C4-2B (cell line): ENCODE data around the gene PRRT4.

Experiments
- H3K27ac ChIP-seq: fragments of 450-650 bp; 2 replicates; pipeline ENCODE4 v1.5.1; 2017
- ZFX ChIP-seq: fragments of 450-650 bp; IDR thresholded peaks from 2 replicates; pipeline ENCODE4 v1.6.1; 2017
- TF ChIP-seq, protein P1 (sequence below): fragments of 450-650 bp; conservative IDR thresholded peaks from 2 replicates; pipeline ENCODE4 v1.5.1; 2017; ENCODE audit warnings: mild to moderate bottlenecking

PRRT4 gene

DNA sequence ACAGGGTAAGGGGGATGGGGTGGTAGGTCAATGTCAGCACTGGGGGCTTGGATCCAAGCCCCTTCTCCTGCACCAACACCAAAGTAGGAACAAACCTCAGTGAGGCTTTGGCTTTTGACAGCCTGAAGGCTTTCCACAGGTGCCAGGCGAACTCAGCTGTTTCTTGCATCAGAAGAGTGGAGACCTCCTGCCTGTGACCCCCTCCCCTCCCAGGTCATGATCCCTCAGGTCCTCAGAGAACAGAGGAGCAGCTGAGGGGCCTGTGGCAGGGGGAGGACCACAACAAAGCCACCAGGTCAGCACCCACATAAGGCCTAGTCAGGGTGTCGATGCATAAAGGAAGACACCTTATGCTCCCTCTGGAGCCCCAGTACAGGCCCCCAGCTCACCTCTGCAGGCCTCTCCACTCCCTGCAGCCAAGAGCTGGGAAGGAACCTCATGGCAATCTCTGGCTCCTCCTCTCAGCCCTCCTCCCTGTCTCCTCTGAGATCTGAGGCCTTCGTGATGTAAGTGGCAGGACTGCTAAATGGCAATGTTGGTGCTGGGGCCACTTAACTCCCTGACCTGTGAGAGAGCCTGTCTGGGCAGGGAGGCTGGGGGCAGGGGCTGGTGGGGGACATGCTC is 19.1 kb upstream of the PRRT4 start:
- TF ChIP-seq, protein P1, sequence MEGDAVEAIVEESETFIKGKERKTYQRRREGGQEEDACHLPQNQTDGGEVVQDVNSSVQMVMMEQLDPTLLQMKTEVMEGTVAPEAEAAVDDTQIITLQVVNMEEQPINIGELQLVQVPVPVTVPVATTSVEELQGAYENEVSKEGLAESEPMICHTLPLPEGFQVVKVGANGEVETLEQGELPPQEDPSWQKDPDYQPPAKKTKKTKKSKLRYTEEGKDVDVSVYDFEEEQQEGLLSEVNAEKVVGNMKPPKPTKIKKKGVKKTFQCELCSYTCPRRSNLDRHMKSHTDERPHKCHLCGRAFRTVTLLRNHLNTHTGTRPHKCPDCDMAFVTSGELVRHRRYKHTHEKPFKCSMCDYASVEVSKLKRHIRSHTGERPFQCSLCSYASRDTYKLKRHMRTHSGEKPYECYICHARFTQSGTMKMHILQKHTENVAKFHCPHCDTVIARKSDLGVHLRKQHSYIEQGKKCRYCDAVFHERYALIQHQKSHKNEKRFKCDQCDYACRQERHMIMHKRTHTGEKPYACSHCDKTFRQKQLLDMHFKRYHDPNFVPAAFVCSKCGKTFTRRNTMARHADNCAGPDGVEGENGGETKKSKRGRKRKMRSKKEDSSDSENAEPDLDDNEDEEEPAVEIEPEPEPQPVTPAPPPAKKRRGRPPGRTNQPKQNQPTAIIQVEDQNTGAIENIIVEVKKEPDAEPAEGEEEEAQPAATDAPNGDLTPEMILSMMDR = no peak
- TF ChIP-seq ZFX = no peak
- H3K27ac ChIP-seq = no peak overlapping the region

DNA sequence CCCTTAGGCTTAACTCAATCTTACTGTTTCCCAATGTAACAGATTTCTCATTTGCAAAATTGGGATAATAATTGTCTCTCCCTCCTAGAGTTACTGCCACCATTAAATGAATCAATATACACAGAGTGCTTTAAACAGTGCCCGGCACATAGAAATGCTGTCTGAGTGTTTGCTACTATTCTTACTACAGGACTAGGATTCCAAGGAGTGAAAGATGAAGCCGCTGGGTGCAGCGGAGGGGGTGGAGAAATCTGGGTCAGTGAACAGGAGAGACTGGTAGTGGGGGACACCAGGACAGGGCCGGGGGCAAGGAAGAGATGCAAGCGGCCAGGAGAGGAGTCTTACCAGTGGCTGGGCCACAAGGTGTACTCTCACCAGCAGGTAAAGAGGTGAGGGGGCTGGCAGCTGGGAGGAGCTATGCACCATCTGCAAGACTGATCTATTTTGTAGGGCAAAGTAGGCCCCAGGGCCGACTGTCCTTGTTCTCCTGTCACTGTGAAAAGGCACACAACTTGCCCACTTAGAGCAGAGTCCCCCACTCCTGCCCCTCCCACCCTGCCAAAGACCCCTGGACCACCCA is 18.5 kb upstream of the PRRT4 start:
- H3K27ac ChIP-seq = no peak overlapping the region
- TF ChIP-seq, protein P1 = no peak
- TF ChIP-seq ZFX = no peak

DNA sequence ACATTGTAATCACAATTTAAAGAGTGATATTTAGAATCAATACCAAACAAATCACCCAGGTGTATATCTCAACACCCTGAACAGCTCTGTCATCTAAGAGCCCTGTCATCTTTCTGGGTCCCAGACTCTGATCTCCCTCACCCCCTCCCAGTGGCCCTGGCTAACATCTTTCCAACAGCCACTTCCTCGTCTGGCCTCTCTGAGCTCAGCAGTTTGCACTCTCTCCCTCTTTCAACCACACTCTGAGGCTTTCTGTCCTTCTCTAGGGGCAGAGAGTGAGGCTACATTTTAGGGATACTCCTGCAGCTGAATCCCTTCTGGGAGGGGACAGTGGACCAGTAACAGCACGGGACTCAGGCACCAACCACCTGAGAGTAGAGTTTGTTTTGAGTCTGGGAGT is 17.1 kb upstream of the PRRT4 start:
- TF ChIP-seq, protein P1 = no peak
- H3K27ac ChIP-seq = no peak overlapping the region

DNA sequence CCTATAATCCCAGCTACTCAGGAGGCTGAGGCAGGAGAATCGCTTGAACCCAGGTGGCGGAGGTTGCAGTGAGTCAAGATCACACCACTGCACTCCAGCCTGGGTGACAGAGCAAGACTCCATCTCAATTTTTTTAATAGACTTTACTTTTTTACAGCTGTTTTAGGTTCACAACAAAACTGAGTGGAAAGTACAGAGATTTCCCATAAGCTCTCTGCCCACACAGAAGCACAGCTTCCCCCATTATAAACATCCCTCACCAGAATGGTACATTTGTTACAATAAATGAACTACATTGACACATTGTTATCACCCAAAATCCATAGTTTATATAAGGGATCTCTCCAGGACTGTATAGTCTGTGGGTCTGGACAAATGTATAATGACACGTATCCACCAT is 14.6 kb upstream of the PRRT4 start:
- TF ChIP-seq, protein P1 = no peak
- no peak for TF ChIP-seq ZFX
- H3K27ac ChIP-seq = no peak overlapping the region

DNA sequence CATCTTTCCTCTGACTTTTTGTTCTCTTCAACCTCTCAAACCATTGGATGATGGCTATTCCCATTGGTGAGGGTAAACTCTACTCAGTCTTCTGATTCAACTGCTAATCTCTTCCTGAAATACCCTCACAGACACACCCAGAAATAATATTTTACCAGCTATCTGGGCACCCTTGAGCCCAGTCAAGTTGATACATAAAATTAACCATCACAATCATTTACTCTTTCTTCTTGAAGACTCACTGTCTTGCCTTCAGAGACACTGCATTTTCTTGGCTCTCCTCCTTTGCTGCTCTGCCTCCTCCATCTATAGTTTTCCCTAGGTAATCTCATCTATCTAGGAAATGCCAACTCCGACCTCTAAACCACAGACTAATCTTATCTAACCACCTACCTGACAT is 12.6 kb upstream of the PRRT4 start:
- no peak overlapping the region for H3K27ac ChIP-seq
- TF ChIP-seq ZFX = no peak
- TF ChIP-seq, protein P1 = no peak

DNA sequence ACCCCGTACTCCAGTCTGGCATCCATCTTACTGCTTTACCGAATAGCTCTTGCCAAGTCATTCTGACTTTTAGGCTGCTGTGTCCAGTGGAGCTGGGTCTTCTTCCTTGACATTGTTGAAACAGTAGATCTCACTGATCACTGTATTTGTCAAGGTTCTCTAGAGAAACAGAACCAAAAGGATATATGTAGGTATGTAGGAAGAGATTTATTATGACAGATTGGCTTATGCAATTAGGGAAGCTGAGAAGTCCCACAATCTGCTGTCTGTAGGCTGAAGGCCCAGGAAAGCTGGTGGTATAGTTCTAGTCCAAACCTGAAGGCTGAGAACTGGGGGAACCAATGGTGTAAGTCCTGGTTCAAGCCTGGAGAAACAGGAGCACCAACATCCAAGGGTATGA is 12.1 kb upstream of the PRRT4 start:
- TF ChIP-seq, protein P1 = no peak
- no peak for TF ChIP-seq ZFX
- H3K27ac ChIP-seq = no peak overlapping the region

DNA sequence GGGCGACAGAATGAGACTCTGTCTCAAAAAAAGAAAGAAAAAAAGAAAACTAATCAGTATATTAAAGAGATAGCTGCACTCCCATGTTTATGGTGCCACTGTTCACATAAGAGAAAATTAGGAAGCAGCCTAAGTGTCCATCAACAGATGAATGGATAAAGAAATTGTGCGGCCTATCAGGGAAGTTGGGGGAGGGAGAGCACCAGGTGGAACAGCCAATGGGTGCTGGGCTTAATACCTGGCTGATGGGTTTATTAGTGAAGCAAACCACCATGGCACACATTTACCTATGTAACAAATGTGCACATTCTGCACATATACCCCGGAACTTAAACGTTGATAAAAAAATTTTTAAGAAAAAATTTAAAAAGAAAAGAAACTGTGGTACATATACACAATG is 9.0 kb upstream of the PRRT4 start:
- no peak overlapping the region for H3K27ac ChIP-seq
- TF ChIP-seq ZFX = no peak
- TF ChIP-seq, protein P1 = no peak
